CD4-positive, alpha-beta T cell (primary cell): ENCODE measurements around the gene TNIP3. TPM values are rescaled to one million over a fixed set of nuclear protein-coding genes. Genes with fewer than 3 reads are reported as not detected.

Experiments used
- ATAC-seq: fragments of 200-7000 bp; cut with Tn5 transposase; one replicate; pipeline ENCODE4 v1.10.0; 2022; ENCODE audit warnings: mild to moderate bottlenecking; ENCODE audit not compliant: poor library complexity
- CTCF ChIA-PET: fragments of 350-600 bp; sonication (Branson Sonifier 250); formaldehyde crosslinking; loops from one replicate; lab custom pipeline; 2021; ENCODE audit warnings: antibody characterized with exemption, inconsistent platforms; lab: Charles Lee
- POLR2A ChIA-PET: fragments of 350-600 bp; sonication (Branson Sonifier 250); formaldehyde crosslinking; loops from one replicate; lab custom pipeline; 2021; ENCODE audit warnings: antibody characterized with exemption, inconsistent platforms; lab: Charles Lee
- DNase-seq, 14 experiments: peaks; one replicate each; pipeline ENCODE4 v3.0.0-alpha.2; 2013 to 2020; ENCODE audit warnings: mixed read lengths in 2 of 14
- H3K27ac ChIP-seq, 2 donors: one replicate each; pipeline versions ENCODE4 v1.5.1 to v1.7.0; 2013; ENCODE audit warnings: low read length in 2 of 2, low read depth in 1 of 2, mild to moderate bottlenecking in 1 of 2
- H3K27me3 ChIP-seq, 2 experiments: 1 replicate in 1 of 2; 2 replicates in 1 of 2; pipeline versions ENCODE4 v1.6.1 to v1.7.0; 2013; ENCODE audit warnings: low read length in 2 of 2, control low read depth in 1 of 2, mild to moderate bottlenecking in 1 of 2, moderate library complexity in 1 of 2; ENCODE audit not compliant: insufficient read depth in 2 of 2, control insufficient read depth in 1 of 2
- H3K36me3 ChIP-seq: one replicate; pipeline ENCODE4 v1.6.1; 2013; ENCODE audit warnings: low read length, control low read depth; ENCODE audit not compliant: insufficient read depth
- H3K4me1 ChIP-seq: one replicate; pipeline ENCODE4 v1.6.1; 2013; ENCODE audit warnings: low read length, control low read depth; ENCODE audit not compliant: insufficient read depth
- H3K4me3 ChIP-seq: one replicate; pipeline ENCODE4 v1.5.1; 2013; ENCODE audit warnings: mild to moderate bottlenecking, low read length, moderate library complexity
- H3K9me3 ChIP-seq, 2 experiments: 1 replicate in 1 of 2; 2 replicates in 1 of 2; pipeline versions ENCODE4 v1.6.1 to v1.7.0; 2013; ENCODE audit warnings: low read length in 2 of 2, mild to moderate bottlenecking in 2 of 2, control low read depth in 1 of 2, moderate library complexity in 1 of 2; ENCODE audit not compliant: control insufficient read depth in 1 of 2, insufficient read depth in 1 of 2
- H3K27ac Mint-ChIP-seq: one replicate; pipeline ENCODE4 v1.8.0; 2020; ENCODE audit warnings: mixed read lengths
- H3K27me3 Mint-ChIP-seq: one replicate; pipeline ENCODE4 v1.8.0; 2021; ENCODE audit warnings: mixed read lengths
- H3K36me3 Mint-ChIP-seq: one replicate; pipeline ENCODE4 v1.8.0; 2021; ENCODE audit warnings: low read depth, mixed read lengths
- H3K4me1 Mint-ChIP-seq: one replicate; pipeline ENCODE4 v1.8.0; 2021; ENCODE audit warnings: low read depth, mixed read lengths
- H3K4me3 Mint-ChIP-seq: one replicate; pipeline ENCODE4 v1.8.0; 2020; ENCODE audit warnings: mild to moderate bottlenecking, mixed read lengths
- H3K9me3 Mint-ChIP-seq: one replicate; pipeline ENCODE4 v1.8.0; 2020; ENCODE audit warnings: mixed read lengths
- intact Hi-C, 2 experiments: fragments of 100-400 bp; cut with DNase I in 1 of 2; cut with micrococcal nuclease in 1 of 2; formaldehyde crosslinking; loops; one replicate each; pipeline versions ENCODE4 v1.15.1 to v1.9.0; 2023 to 2025; cut with DNase I, micrococcal nuclease
- total RNA-seq, 174 experiments: library from RNA in 2 of 174; stranded (reverse) in 2 of 174; gene quantifications; one replicate each; pipeline ENCODE4 v1.2.3 and lab custom pipeline; 2021 to 2026
- TF ChIP-seq, protein P1 (sequence below): fragments of 200-600 bp; IDR thresholded peaks from one replicate; pipeline ENCODE4 v1.8.0; 2022; ENCODE audit warnings: antibody characterized with exemption, mild to moderate bottlenecking

Gene TNIP3
- total RNA-seq, 2 experiments from 2014 or later: 0.39 to 0.66 TPM

DNA sequence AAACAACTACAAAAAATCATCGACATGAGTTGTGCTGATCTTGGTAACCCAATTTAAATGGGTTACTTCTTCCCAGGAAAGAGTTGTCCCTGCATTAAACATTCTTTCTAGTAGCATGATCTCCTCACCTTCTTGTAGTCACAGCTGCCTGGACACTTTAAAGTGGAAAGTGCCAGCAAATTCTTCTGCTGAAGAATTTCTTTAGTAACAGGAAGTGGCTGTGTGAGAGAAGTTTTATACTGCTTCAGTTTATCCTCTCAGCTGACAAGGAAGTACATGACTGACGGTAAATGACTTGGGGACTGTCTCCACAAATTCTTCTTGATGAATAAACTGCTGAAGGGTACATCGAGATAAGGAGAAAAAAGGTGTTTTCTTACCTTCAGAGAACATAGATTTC lies 18.2 kb upstream of the TNIP3 start:
- H3K4me3 ChIP-seq: peak overlapping the region; percentile 55
- intact Hi-C loops: loop anchor here (2.0 to 10.0 kb wide), 4 partner anchors 15 to 623 kb away; partner anchors contain the start of gene EXOSC9 (in 1 of the 2)
- ATAC-seq: peak; percentile 83

DNA sequence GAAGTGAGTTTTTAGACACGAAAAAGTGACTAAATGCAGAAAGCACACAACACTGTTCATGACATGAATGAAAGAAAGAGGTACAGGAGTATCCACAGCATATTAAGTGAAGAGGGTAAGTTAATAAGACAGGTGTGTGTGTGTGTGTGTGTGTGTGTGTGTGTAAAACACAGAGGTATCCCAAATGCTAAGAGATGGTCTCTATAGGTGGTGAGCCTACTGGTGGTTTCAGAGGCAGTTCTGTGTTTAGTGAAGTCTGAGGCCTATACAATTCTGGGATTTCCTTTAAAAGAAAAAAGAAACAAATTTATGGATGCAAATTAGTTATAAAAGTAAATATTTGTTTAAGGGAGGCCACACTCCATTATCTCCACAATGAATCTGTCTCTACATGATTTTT lies 17.4 kb upstream of the TNIP3 start:
- H3K27me3 Mint-ChIP-seq: no peaks in the 10 kb centered on the region
- TF ChIP-seq, protein P1, sequence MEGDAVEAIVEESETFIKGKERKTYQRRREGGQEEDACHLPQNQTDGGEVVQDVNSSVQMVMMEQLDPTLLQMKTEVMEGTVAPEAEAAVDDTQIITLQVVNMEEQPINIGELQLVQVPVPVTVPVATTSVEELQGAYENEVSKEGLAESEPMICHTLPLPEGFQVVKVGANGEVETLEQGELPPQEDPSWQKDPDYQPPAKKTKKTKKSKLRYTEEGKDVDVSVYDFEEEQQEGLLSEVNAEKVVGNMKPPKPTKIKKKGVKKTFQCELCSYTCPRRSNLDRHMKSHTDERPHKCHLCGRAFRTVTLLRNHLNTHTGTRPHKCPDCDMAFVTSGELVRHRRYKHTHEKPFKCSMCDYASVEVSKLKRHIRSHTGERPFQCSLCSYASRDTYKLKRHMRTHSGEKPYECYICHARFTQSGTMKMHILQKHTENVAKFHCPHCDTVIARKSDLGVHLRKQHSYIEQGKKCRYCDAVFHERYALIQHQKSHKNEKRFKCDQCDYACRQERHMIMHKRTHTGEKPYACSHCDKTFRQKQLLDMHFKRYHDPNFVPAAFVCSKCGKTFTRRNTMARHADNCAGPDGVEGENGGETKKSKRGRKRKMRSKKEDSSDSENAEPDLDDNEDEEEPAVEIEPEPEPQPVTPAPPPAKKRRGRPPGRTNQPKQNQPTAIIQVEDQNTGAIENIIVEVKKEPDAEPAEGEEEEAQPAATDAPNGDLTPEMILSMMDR: no peak
- Histone ChIP-seq H3K27ac (peak overlapping the region; percentile 62 to 94), H3K27me3 (no peaks in the 10 kb centered on the region), H3K36me3 (no peaks in the 10 kb centered on the region), H3K4me1 (peaks cover 55% of the 10 kb centered on the region), H3K4me3 (peak overlapping the region; percentile 55), H3K9me3 (no peaks in the 10 kb centered on the region)
- POLR2A ChIA-PET: interaction anchor here (0.6 to 2.3 kb wide), 5 partner anchors 9 to 28 kb away, joined by 3 to 11 read pairs (median 4); no protein-coding TSS in a partner anchor
- ATAC-seq: no peak
- peaks cover 4% of the 10 kb centered on the region for H3K36me3 Mint-ChIP-seq
- H3K27ac Mint-ChIP-seq: peak overlapping the region; percentile 95
- intact Hi-C loops: loop anchor here (10.0 kb wide), 2 partner anchors 47 to 623 kb away; partner anchors contain the start of gene EXOSC9 (in 1 of the 2)
- CTCF ChIA-PET: interaction anchor here (3.5 kb wide), 1 partner anchor 11 kb away, joined by 19 read pairs; no protein-coding TSS in a partner anchor
- peak in 2 of 14 experiments; percentile 32 to 35 for DNase-seq
- H3K4me1 Mint-ChIP-seq: peaks cover 87% of the 10 kb centered on the region
- H3K9me3 Mint-ChIP-seq: peaks cover 2% of the 10 kb centered on the region
- peak overlapping the region; percentile 78 for H3K4me3 Mint-ChIP-seq

More for the DNA sequence above, 18.2 kb upstream of the TNIP3 start:
- H3K27me3 Mint-ChIP-seq: no peaks in the 10 kb centered on the region
- CTCF ChIA-PET: interaction anchor here (0.5 to 3.5 kb wide), 2 partner anchors 10 to 512 kb away, joined by 3 to 19 read pairs; no protein-coding TSS in a partner anchor
- Histone ChIP-seq H3K36me3 (no peaks in the 10 kb centered on the region), H3K9me3 (no peaks in the 10 kb centered on the region), H3K27me3 (no peaks in the 10 kb centered on the region), H3K4me1 (peaks cover 52% of the 10 kb centered on the region), H3K27ac (peak overlapping the region; percentile 76 to 94)
- H3K27ac Mint-ChIP-seq: peak overlapping the region; percentile 95
- DNase-seq: peak in 6 of 14 experiments; percentile 11 to 87 (median 51)
- POLR2A ChIA-PET: interaction anchor here (0.7 to 2.3 kb wide), 10 partner anchors 8 to 63 kb away, joined by 3 to 11 read pairs (median 6); no protein-coding TSS in a partner anchor
- peaks cover 85% of the 10 kb centered on the region for H3K4me1 Mint-ChIP-seq
- H3K4me3 Mint-ChIP-seq: peak overlapping the region; percentile 87
- peaks cover 2% of the 10 kb centered on the region for H3K9me3 Mint-ChIP-seq
- peaks cover 4% of the 10 kb centered on the region for H3K36me3 Mint-ChIP-seq
- TF ChIP-seq, protein P1: no peak

DNA sequence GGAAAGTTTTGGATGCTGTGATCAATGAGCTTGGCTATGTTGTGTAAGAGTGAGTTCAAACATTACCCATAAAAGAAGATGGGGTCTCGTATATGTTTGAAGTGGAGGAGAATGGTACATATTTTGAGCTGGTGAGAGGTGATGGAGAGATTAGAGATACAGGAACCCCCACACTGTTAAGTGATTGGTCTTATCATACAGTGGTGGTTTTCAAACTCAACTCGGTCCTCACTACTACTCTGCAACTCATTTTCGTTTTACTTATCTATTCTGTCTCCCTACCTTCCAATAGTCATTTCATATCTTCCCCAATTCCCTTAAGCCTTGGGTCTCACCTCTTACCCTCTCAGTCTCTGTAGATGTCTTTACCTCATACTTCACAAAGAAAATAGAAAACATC lies 16.4 kb upstream of the TNIP3 start:
- H3K4me1 Mint-ChIP-seq: peaks cover 89% of the 10 kb centered on the region
- POLR2A ChIA-PET: interaction anchor here (1.0 to 1.1 kb wide), 3 partner anchors 9 to 21 kb away, joined by 3 to 4 read pairs (median 3); no protein-coding TSS in a partner anchor
- H3K4me3 Mint-ChIP-seq: peak overlapping the region; percentile 78
- no peaks in the 10 kb centered on the region for H3K27me3 ChIP-seq
- no peaks in the 10 kb centered on the region for H3K36me3 ChIP-seq
- peak overlapping the region; percentile 95 for H3K27ac Mint-ChIP-seq
- H3K9me3 Mint-ChIP-seq: peaks cover 2% of the 10 kb centered on the region
- peak overlapping the region; percentile 55 for H3K4me3 ChIP-seq
- intact Hi-C loops: loop anchor here (10.0 kb wide), 2 partner anchors 46 to 624 kb away; partner anchors contain the start of gene EXOSC9 (in 1 of the 2)
- no peaks in the 10 kb centered on the region for H3K27me3 Mint-ChIP-seq
- TF ChIP-seq, protein P1: no peak
- H3K27ac ChIP-seq: peak overlapping the region; percentile 62 to 94
- H3K4me1 ChIP-seq: peaks cover 54% of the 10 kb centered on the region
- peak in 1 of 14 experiments; percentile 28 for DNase-seq
- no peaks in the 10 kb centered on the region for H3K9me3 ChIP-seq
- H3K36me3 Mint-ChIP-seq: peaks cover 4% of the 10 kb centered on the region
- ATAC-seq: no peak
- CTCF ChIA-PET: interaction anchor here (0.9 to 1.0 kb wide), 2 partner anchors 12 to 13 kb away, joined by 3 to 4 read pairs; no protein-coding TSS in a partner anchor
